ENCODE measurements around the gene VSX1. TPM values are rescaled to one million over a fixed set of nuclear protein-coding genes. Genes with fewer than 3 reads are reported as not detected.

The VSX1 gene
- total RNA-seq, 4 donors from 2014 or later: not detected

- Histone ChIP-seq H3K36me3 (no peaks in the 10 kb centered on the region), H3K4me1 (peaks cover 0 to 14% (median 0%) of the 10 kb centered on the region in 4 donors), H3K27ac (no peak overlapping the region), H3K27me3 (no peaks in the 10 kb centered on the region), H3K9me3 (no peaks in the 10 kb centered on the region), H3K4me3 (no peak overlapping the region)
- no peak for DNase-seq
- TF ChIP-seq CTCF (IDR thresholded peaks at IDR 0.05): no peak
- no peak for TF ChIP-seq POLR2A (IDR thresholded peaks at IDR 0.05)
Measured at GRCh38 chr20:25117990-25118389, 36.0 kb upstream of the VSX1 start.

GRCh38 chr20:25116739-25117458 lies 35.0 kb upstream of the VSX1 start:
- DNase-seq: no peak
- TF ChIP-seq CTCF (IDR thresholded peaks at IDR 0.05) (no peak), POLR2A (IDR thresholded peaks at IDR 0.05) (no peak)
- Histone ChIP-seq H3K27ac (no peak overlapping the region), H3K4me1 (peaks cover 0 to 14% (median 0%) of the 10 kb centered on the region in 4 donors), H3K9me3 (no peaks in the 10 kb centered on the region), H3K27me3 (no peaks in the 10 kb centered on the region), H3K36me3 (no peaks in the 10 kb centered on the region), H3K4me3 (no peak overlapping the region)

- DNase-seq: no peak
- Histone ChIP-seq H3K36me3 (no peaks in the 10 kb centered on the region), H3K27ac (no peak overlapping the region), H3K4me3 (no peak overlapping the region), H3K4me1 (no peaks in the 10 kb centered on the region), H3K9me3 (no peaks in the 10 kb centered on the region), H3K27me3 (no peaks in the 10 kb centered on the region)
- TF ChIP-seq CTCF (IDR thresholded peaks at IDR 0.05) (no peak), POLR2A (IDR thresholded peaks at IDR 0.05) (no peak)
Measured at GRCh38 chr20:25103526-25103925, 21.6 kb upstream of the VSX1 start.

- TF ChIP-seq POLR2A (IDR thresholded peaks at IDR 0.05) (no peak), CTCF (IDR thresholded peaks at IDR 0.05) (no peak)
Measured at GRCh38 chr20:25100914-25101313, 19.0 kb upstream of the VSX1 start.

GRCh38 chr20:25099601-25100140 lies 17.7 kb upstream of the VSX1 start:
- Histone ChIP-seq H3K27me3 (no peaks in the 10 kb centered on the region), H3K27ac (no peak overlapping the region), H3K36me3 (no peaks in the 10 kb centered on the region), H3K4me3 (no peak overlapping the region), H3K9me3 (no peaks in the 10 kb centered on the region), H3K4me1 (no peaks in the 10 kb centered on the region)
- DNase-seq: no peak
- TF ChIP-seq CTCF (IDR thresholded peaks at IDR 0.05) (no peak), POLR2A (IDR thresholded peaks at IDR 0.05) (no peak)

More at GRCh38 chr20:25100914-25101313, 19.0 kb upstream of the VSX1 start:
- H3K36me3 ChIP-seq: no peaks in the 10 kb centered on the region
- H3K4me1 ChIP-seq: no peaks in the 10 kb centered on the region
- no peaks in the 10 kb centered on the region for H3K27me3 ChIP-seq
- no peak overlapping the region for H3K4me3 ChIP-seq
- no peak for DNase-seq
- no peak overlapping the region for H3K27ac ChIP-seq
- H3K9me3 ChIP-seq: no peaks in the 10 kb centered on the region
